Head of caudate nucleus (tissue), 42 donors: ENCODE measurements around the gene BICDL2.
"Not testable (repeated sequence)": the region's sequence is repeated elsewhere in the genome, so short reads cannot be mapped to it uniquely, and the experiment has no call there.

ENCODE experiments used
- DNase-seq, 42 donors: peaks; one replicate each; pipeline versions ENCODE4 v3.0.0 to v3.0.0-alpha.2; 2020 to 2021; ENCODE audit warnings: mixed read lengths in 7 of 42
- intact Hi-C: fragments of 100-400 bp; cut with DNase I; formaldehyde crosslinking; loops from one replicate; pipeline ENCODE4 v1.15.0; 2022

BICDL2 gene, protein sequence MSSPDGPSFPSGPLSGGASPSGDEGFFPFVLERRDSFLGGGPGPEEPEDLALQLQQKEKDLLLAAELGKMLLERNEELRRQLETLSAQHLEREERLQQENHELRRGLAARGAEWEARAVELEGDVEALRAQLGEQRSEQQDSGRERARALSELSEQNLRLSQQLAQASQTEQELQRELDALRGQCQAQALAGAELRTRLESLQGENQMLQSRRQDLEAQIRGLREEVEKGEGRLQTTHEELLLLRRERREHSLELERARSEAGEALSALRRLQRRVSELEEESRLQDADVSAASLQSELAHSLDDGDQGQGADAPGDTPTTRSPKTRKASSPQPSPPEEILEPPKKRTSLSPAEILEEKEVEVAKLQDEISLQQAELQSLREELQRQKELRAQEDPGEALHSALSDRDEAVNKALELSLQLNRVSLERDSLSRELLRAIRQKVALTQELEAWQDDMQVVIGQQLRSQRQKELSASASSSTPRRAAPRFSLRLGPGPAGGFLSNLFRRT

DNA sequence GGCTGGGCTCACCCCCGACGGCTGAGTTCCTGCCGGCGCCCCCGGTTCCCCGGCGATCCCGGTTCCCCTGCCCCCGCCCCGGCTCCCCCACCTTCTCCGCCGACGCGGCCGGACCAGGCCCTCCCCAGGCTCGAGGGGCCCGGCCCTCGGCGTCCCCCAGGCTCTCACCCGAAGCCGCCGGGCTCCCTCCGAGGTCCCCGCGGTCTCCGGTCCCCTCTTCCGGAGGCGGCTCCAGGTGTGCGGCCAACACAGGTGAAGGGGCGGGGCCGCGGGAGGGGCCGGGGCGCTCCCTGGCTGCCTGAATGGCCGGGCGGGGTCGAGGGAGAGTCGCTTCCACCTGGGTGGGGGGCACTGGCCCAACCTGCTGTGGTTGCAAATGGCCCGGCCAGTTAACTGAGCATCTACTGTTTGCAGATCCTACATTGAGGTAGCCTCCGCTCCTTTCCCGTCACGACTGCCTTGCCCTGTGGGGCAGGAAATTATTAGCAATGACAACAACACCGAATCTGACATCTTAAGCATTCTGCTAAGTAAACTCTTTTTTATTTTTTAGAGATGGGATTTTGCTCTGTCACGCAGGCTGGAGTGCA is at the start of gene BICDL2:
BICDL2 (minus strand) TSS at position 219 of the 590 bp plus-strand sequence. CDS start 1,448 bp downstream, outside the sequence.
- intact Hi-C loops = no loop called here
- DNase-seq = no peak

- intact Hi-C loops = no loop called here
- no peak for DNase-seq
These were observed 49.3 kb upstream of the BICDL2 start for GRCh38 chr16:3085868-3086595.

DNA sequence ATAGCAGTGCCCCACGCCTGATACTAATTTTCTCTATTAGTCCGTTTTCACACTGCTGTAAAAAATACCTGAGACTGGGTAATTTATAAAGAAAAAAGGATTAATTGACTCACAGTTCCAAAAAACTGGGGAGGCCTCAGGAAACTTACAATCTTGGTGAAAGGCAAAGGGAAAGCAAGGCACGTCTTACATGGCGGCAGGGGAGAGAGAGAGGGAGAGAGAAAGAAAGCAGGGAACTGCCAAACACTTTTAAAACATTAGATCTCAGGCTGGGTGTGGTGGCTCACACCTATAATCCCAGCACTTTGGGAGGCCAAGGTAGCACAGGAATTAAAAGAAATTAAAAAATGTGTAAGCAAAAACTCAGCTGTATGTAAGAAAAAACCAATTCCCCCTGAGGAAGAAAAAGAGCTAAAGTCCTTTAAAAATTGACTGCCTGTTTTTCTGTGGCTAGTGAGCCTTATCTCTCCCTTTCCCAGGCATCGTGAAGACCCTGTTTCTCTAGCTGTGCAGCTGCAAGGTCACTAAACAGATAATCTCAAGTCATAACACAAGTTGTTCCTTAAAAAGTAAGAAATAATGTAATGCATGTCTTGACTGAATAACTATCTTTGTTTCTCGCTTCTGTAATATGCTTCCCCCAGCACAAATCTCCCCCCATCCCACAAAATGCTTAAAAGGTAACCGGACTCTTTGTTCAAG is 48.4 kb upstream of the BICDL2 start:
- no peak for DNase-seq
- intact Hi-C loops = no loop called here

GRCh38 chr16:3084491-3084890 is 47.7 kb upstream of the BICDL2 start:
- intact Hi-C loops = no loop called here

DNA sequence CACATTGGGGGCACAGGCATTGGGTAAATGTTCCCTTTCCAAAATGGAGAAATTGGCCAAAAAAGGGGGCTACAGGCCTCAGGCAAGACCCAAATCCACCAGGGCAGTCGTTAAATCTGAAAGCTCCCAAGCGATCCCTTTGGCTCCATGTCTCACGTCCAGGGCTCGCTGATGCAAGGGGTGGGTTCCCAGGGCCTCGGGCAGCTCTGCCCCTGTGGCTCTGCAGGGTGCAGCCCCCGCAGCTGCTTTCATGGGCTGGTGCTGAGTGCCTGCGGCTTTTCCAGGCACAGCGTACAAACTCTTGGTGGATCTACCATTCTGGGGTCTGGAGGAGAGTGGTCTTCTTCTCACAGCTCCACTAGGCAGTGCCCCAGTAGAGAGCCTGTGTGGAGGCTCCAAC is 46.7 kb upstream of the BICDL2 start:
- intact Hi-C loops, DNase-seq: not testable (repeated sequence)

More at GRCh38 chr16:3084491-3084890, 47.7 kb upstream of the BICDL2 start:
- DNase-seq = no peak

DNA sequence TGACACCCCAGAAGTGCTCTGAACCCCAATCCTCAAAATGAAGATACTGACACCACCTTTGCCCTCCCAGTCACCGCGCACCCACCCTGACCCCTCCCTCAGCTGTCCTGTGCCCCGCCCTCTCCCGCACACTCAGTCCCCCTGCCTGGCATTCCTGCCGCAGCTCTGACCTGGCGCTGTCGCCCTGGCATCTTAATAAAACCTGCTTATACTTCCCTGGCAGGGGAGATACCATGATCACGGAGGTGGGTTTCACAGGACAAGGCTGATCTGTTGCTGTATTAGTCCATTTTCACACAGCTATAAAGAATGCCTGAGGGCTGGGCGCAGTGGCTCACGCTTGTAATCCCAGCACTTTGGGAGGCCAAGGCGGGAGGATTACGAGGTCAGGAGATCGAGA is 45.2 kb upstream of the BICDL2 start:
- intact Hi-C loops, DNase-seq: not testable (repeated sequence)

GRCh38 chr16:3080024-3080423 is 43.3 kb upstream of the BICDL2 start:
- DNase-seq = no peak
- intact Hi-C loops = no loop called here

DNA sequence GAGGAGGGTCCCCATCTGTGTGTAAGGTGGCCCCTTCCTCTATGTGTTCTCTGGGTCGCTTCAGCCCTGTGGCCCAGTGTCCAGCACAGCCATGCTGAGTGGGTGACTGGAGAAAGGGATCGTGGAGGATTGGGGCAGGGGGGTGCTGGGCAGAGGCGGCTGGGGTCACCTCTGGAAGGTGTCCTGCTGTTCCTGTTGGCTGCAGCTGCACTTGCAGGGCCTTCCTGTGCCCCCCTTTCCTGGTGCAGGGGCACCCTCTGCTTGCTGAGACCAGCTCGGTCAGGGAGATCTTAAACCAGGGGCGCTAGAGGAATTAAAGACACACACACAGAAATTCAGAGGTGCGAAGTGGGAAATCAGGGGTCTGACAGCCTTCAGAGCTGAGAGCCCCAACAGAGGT is 39.8 kb upstream of the BICDL2 start:
- DNase-seq = no peak

DNA sequence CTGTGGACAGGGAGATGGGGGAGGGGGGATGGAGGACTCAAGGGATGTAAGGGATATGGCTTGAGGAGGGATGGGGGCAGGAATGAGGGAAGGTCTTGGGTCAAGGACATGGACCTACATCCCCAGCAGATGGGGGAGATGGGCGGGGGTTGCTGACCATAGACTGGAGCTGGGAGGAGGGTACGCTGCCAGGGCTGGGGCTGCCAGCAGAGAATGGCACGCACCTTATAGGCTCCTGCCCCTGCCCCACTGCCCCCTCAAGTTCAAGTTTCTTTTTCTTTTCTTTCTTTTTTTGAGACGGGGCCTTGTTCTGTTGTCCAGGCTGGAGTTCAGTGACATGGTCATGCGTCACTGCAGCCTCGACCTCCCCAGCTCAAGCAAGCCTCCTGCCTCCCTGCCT is 39.2 kb upstream of the BICDL2 start:
- intact Hi-C loops, DNase-seq: not testable (repeated sequence)

More for the DNA sequence above, 39.8 kb upstream of the BICDL2 start:
- intact Hi-C loops = no loop called here

DNA sequence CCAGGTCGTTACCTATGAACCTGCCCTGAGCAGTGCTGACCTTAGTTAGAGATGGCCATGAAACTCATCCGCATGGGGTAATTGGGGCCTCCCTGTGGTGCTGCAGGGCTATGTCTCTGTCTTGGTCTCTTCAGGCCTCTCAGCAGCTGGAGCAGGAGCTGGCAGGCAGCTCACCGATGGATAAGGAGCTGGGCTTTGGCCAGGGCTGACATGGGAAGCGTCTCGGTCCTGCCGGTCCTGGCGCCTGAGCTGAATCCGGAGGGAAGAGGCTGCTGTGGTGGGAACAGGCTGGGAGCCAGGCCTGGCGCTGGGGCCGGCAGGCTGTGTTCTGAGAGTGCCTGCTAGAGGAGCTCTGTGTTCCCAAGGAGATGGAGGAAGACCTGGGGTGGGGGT is 38.8 kb upstream of the BICDL2 start:
- peak in 2 of 42 donors; percentile 17 to 46 for DNase-seq

GRCh38 chr16:3074860-3075522 is 38.2 kb upstream of the BICDL2 start:
- intact Hi-C loops = no loop called here
- no peak for DNase-seq

More for the DNA sequence above, 38.8 kb upstream of the BICDL2 start:
- intact Hi-C loops = no loop called here

DNA sequence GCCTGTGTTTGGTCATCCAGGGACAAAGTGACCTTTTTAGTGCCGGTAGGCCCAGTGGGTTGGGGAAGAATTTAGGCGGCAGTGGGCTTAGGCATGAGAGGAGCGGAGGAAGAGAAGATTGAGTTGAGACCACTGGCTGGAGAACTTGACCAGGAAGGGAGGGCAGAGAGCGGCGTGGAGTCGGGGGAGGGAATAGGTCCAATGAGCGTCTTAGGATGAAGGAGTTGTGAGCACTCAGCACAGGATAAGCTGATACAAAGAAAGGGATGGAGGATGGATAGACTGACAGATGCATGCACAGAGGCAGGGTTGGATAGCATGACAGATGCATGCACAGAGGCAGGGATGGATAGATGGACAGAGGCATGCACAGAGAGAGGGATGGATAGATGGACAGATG is 36.7 kb upstream of the BICDL2 start:
- intact Hi-C loops = no loop called here
- DNase-seq = no peak

DNA sequence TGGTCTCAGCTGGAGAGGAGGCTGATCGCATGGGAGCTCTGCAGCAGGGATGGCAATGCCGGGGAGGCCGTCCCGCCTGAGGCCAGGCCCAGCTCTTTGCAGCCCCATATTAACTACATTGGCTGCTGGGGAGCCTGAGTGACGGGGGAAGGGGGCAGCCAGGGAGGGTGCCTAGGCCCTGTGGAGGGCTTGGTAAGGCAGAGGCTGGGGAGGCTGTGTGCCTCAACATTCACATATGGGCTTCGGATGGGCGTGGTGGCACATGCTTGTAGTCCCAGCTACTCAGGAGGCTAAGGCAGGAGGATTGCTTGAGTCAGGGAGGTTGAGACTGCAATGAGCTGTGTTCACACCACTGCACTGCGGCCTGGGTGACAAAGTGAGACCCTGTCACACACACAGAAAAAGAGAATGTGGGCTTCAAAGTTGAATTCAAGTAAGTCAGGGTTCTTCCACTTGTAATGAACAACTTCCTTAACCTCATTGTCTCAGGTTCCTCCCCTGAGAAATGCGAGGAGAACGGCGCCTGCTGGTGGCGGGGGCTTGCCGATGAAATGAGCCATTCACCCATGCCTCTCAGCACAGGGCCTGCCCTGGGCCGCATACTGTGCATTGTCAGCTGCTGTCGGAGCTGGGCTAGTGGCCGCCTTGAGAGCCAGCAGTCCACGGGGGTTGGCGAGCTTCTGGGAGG is 36.0 kb upstream of the BICDL2 start:
- DNase-seq, intact Hi-C loops: not testable (repeated sequence)

DNA sequence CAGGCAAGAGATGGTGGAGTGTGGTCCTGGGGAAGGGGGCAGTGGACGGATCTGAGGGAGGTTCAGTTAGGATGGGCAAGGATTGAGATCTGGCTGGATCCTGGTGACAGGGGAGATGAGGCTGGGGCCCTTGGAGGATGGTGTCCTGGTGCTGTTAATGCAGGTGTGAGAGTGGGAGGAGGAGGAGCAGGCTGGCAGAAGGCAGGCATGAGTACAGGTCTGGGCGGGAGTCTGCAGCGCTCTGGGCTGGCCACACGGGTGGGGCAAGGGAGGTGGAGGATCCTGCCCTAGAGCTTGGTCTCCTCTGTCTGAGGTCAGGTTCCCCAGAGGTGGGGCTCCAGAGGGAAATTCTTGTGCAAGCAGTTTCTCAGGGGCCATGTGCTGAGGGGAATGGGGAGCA is 35.4 kb upstream of the BICDL2 start:
- DNase-seq, intact Hi-C loops: not testable (repeated sequence)

DNA sequence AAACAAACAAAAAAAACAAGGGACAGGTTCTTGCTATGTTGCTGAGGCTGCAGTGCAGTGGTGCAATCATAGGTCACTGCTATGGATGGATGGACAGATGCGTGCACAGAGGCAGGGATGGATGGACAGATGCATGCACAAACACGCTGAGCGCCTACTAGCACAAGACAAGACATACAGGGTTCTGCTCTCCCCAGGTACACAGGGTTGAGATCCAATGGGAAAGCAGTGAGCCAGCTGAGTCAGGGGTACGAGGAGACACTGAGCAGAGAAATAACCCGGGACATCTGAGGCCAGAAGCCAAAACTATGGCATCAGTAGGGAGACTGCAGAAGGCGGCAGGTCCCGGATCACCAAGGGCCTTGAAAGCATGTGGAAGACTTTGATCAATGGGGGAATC is 34.9 kb upstream of the BICDL2 start:
- no peak for DNase-seq

GRCh38 chr16:3070608-3071111 is 33.9 kb upstream of the BICDL2 start:
- DNase-seq = no peak
- intact Hi-C loops = no loop called here

More for the DNA sequence above, 34.9 kb upstream of the BICDL2 start:
- intact Hi-C loops = no loop called here

DNA sequence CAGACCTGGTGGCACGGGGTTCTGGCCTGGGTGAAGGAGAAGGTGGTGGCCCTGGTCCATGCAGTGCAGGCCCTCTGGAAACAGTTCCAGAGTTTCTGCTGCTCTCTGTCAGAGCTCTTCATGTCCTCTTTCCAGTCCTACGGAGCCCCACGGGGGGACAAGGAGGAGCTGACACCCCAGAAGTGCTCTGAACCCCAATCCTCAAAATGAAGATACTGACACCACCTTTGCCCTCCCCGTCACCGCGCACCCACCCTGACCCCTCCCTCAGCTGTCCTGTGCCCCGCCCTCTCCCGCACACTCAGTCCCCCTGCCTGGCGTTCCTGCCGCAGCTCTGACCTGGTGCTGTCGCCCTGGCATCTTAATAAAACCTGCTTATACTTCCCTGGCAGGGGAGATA is 32.4 kb upstream of the BICDL2 start:
- DNase-seq, intact Hi-C loops: not testable (repeated sequence)

GRCh38 chr16:3068487-3068886 is 31.7 kb upstream of the BICDL2 start:
- no peak for DNase-seq
- intact Hi-C loops = no loop called here
